ENCODE data around the gene TUB. TPM values are rescaled to one million over a fixed set of nuclear protein-coding genes. Genes with fewer than 3 reads are reported as not detected.

Gene TUB
- total and polyA plus RNA-seq, 2 donors (not counting 1 experiment from before 2014, with no cell fraction given): 0.06 to 0.10 TPM

- H3K9me3 Mint-ChIP-seq (ENCODE audit: insufficient read depth): no peaks in the 10 kb centered on the region
- H3K4me2 ChIP-seq (replicated peaks; ENCODE audit: low read depth, low read length, poor library complexity, severe bottlenecking): no peak overlapping the region
- ChIA-PET POLR2A (no interaction called here), CTCF (interaction anchor here (1.4 kb wide), 1 partner anchor 31 kb away, joined by 4 read pairs; no protein-coding TSS in a partner anchor)
- no peak overlapping the region for H2AFZ ChIP-seq (ENCODE audit: insufficient read depth, low read depth, low read length, poor library complexity, severe bottlenecking)
- DNase-seq (no peak), ATAC-seq (ENCODE audit: low read depth) (no peak)
- WGBS (ENCODE audit: insufficient coverage): 88% methylated on average over 13 of the region's 13 CpGs
- H3K4me1 ChIP-seq (ENCODE audit: control insufficient read depth in 2 of 2, insufficient read depth in 2 of 2, low read length in 2 of 2): peaks cover 5 to 7% of the 10 kb centered on the region in 2 donors
- H3K36me3 ChIP-seq (replicated peaks in 1 of 2; ENCODE audit: control extremely low read depth in 1 of 2, control insufficient read depth in 1 of 2, extremely low read depth in 1 of 2, insufficient read depth in 2 of 2, low read length in 1 of 2): no peaks in the 10 kb centered on the region
- TF ChIP-seq CTCF (IDR thresholded peaks at IDR 0.05) (no peak), EZH2 (IDR thresholded peaks at IDR 0.05; ENCODE audit: borderline replicate concordance, insufficient read depth, low read depth, low read length, poor library complexity, severe bottlenecking) (no peak)
- H3K9me3 ChIP-seq (ENCODE audit: control extremely low read depth in 1 of 3, control insufficient read depth in 2 of 3, insufficient read depth in 1 of 3, low read length in 2 of 3): no peaks in the 10 kb centered on the region
- intact Hi-C loops (cut with micrococcal nuclease): no loop called here
- H3K27me3 ChIP-seq (replicated peaks in 1 of 4; ENCODE audit: control extremely low read depth in 1 of 4, control insufficient read depth in 3 of 4, insufficient read depth in 4 of 4, low read length in 3 of 4): peaks cover 0 to 5% (median 0%) of the 10 kb centered on the region in 4 experiments
- no peak overlapping the region for H3K4me3 ChIP-seq (ENCODE audit: control extremely low read depth in 1 of 5, extremely low read depth in 1 of 5, insufficient read depth in 1 of 5, low read depth in 2 of 5, low read length in 4 of 5)
- no peak overlapping the region for H3K9ac ChIP-seq (ENCODE audit: low read length)
- H3K79me2 ChIP-seq (ENCODE audit: control insufficient read depth, insufficient read depth, low read length): no peaks in the 10 kb centered on the region
- H3K27ac ChIP-seq (ENCODE audit: low read length in 2 of 2): no peak overlapping the region
- peaks cover 35% of the 10 kb centered on the region for H3K27me3 Mint-ChIP-seq
- H4K20me1 ChIP-seq (ENCODE audit: control insufficient read depth, insufficient read depth, low read length, poor library complexity, severe bottlenecking): no peaks in the 10 kb centered on the region
- H3K4me1 Mint-ChIP-seq: peaks cover 2% of the 10 kb centered on the region
- no peak overlapping the region for H3K4me3 Mint-ChIP-seq
- no peak overlapping the region for H3K27ac Mint-ChIP-seq
These were observed 13.0 kb upstream of the TUB start for GRCh38 chr11:8067929-8068575.

- Histone ChIP-seq H3K79me2 (ENCODE audit: control insufficient read depth, insufficient read depth, low read length) (no peaks in the 10 kb centered on the region), H3K4me3 (ENCODE audit: control extremely low read depth in 1 of 5, extremely low read depth in 1 of 5, insufficient read depth in 1 of 5, low read depth in 2 of 5, low read length in 4 of 5) (no peak overlapping the region), H4K20me1 (ENCODE audit: control insufficient read depth, insufficient read depth, low read length, poor library complexity, severe bottlenecking) (no peaks in the 10 kb centered on the region), H3K9me3 (ENCODE audit: control extremely low read depth in 1 of 3, control insufficient read depth in 2 of 3, insufficient read depth in 1 of 3, low read length in 2 of 3) (no peaks in the 10 kb centered on the region), H3K27me3 (replicated peaks in 1 of 4; ENCODE audit: control extremely low read depth in 1 of 4, control insufficient read depth in 3 of 4, insufficient read depth in 4 of 4, low read length in 3 of 4) (peaks cover 0 to 5% (median 0%) of the 10 kb centered on the region in 4 experiments), H3K9ac (ENCODE audit: low read length) (no peak overlapping the region), H2AFZ (ENCODE audit: insufficient read depth, low read depth, low read length, poor library complexity, severe bottlenecking) (no peak overlapping the region), H3K4me1 (ENCODE audit: control insufficient read depth in 2 of 2, insufficient read depth in 2 of 2, low read length in 2 of 2) (peaks cover 5 to 7% of the 10 kb centered on the region in 2 donors), H3K27ac (ENCODE audit: low read length in 2 of 2) (no peak overlapping the region), H3K4me2 (replicated peaks; ENCODE audit: low read depth, low read length, poor library complexity, severe bottlenecking) (no peak overlapping the region), H3K36me3 (replicated peaks in 1 of 2; ENCODE audit: control extremely low read depth in 1 of 2, control insufficient read depth in 1 of 2, extremely low read depth in 1 of 2, insufficient read depth in 2 of 2, low read length in 1 of 2) (no peaks in the 10 kb centered on the region)
- intact Hi-C loops (cut with micrococcal nuclease): no loop called here
- H3K4me3 Mint-ChIP-seq: no peak overlapping the region
- DNase-seq (no peak), ATAC-seq (ENCODE audit: low read depth) (no peak)
- H3K4me1 Mint-ChIP-seq: peaks cover 2% of the 10 kb centered on the region
- peaks cover 42% of the 10 kb centered on the region for H3K27me3 Mint-ChIP-seq
- no peak for TF ChIP-seq EZH2 (IDR thresholded peaks at IDR 0.05; ENCODE audit: borderline replicate concordance, insufficient read depth, low read depth, low read length, poor library complexity, severe bottlenecking)
- TF ChIP-seq CTCF (IDR thresholded peaks at IDR 0.05): no peak
- no peak overlapping the region for H3K27ac Mint-ChIP-seq
- ChIA-PET POLR2A (no interaction called here), CTCF (no interaction called here)
- 70% methylated on average over 14 of the region's 15 CpGs for WGBS (ENCODE audit: insufficient coverage)
- no peaks in the 10 kb centered on the region for H3K9me3 Mint-ChIP-seq (ENCODE audit: insufficient read depth)
These were observed 12.3 kb upstream of the TUB start for GRCh38 chr11:8068605-8069221.

Measured in B cell (primary cell).